ENCODE results near the gene FBLL1. TPM values are rescaled to one million over a fixed set of nuclear protein-coding genes. Genes with fewer than 3 reads are reported as not detected.

Gene FBLL1
- total and polyA plus RNA-seq, 2 donors (not counting 3 experiments of a cell fraction or from before 2014, with no cell fraction given), result 0.44 to 2.5 TPM

- ChIA-PET POLR2A (no interaction called here), CTCF (no interaction called here)
- Histone ChIP-seq H3K27ac (ENCODE audit: insufficient read depth, low read depth, low read length) (no peak overlapping the region), H3K9ac (replicated peaks; ENCODE audit: extremely low read depth, insufficient read depth, low read length) (no peak overlapping the region), H3K79me2 (ENCODE audit: control insufficient read depth, insufficient read depth, low read length) (no peaks in the 10 kb centered on the region), H3K4me3 (replicated peaks in 1 of 3; ENCODE audit: insufficient read depth in 1 of 3, low read depth in 1 of 3, low read length in 3 of 3) (no peak overlapping the region), H3K4me2 (ENCODE audit: insufficient read depth, low read length) (no peak overlapping the region), H3K27me3 (ENCODE audit: control insufficient read depth in 2 of 2, insufficient read depth in 2 of 2, low read length in 2 of 2) (peaks cover 15 to 33% of the 10 kb centered on the region in 2 experiments), H3K36me3 (ENCODE audit: control insufficient read depth in 2 of 2, extremely low read depth in 1 of 2, insufficient read depth in 2 of 2, low read length in 2 of 2) (no peaks in the 10 kb centered on the region), H3K9me3 (replicated peaks; ENCODE audit: control insufficient read depth, insufficient read depth, low read length) (no peaks in the 10 kb centered on the region), H4K20me1 (replicated peaks; ENCODE audit: control insufficient read depth, extremely low read depth, insufficient read depth, low read length) (no peaks in the 10 kb centered on the region), H2AFZ (ENCODE audit: low read depth, low read length) (no peak overlapping the region), H3K9me1 (replicated peaks; ENCODE audit: control insufficient read depth, extremely low read depth, insufficient read depth, low read length) (no peaks in the 10 kb centered on the region), H3K4me1 (ENCODE audit: control insufficient read depth, extremely low read depth, insufficient read depth, low read length) (no peaks in the 10 kb centered on the region)
- no peak for DNase-seq (ENCODE audit: low read depth, low spot score)
- dilution Hi-C loops (cut with MboI; ENCODE audit: extremely low pct_ligation_motif_present, low sequenced_read_pairs) (no loop called here), intact Hi-C loops (cut with micrococcal nuclease) (no loop called here)
- no TSS peak for BruUV-seq (replicated peaks)
- no peak for TF ChIP-seq POLR2AphosphoS5 (IDR thresholded peaks at IDR 0.05; ENCODE audit: insufficient read depth, low read depth, low read length)
- TF ChIP-seq MYC (IDR thresholded peaks at IDR 0.05; ENCODE audit: low read depth, low read length), result no peak
- TF ChIP-seq EZH2 (IDR thresholded peaks at IDR 0.05; ENCODE audit: borderline replicate concordance, low read depth, low read length, severe bottlenecking), result no peak
- TF ChIP-seq JUN (IDR thresholded peaks at IDR 0.05; ENCODE audit: borderline replicate concordance, insufficient read depth, insufficient read length, low read depth), result no peak
- no peak for TF ChIP-seq FOS (IDR thresholded peaks at IDR 0.05; ENCODE audit: borderline replicate concordance, insufficient read depth, low read length)
- no peak for TF ChIP-seq POLR2A (IDR thresholded peaks at IDR 0.05; ENCODE audit: low read depth, low read length)
- TF ChIP-seq CTCF (IDR thresholded peaks at IDR 0.05; ENCODE audit: extremely low read depth in 1 of 2, insufficient read depth in 1 of 2, low read depth in 1 of 2, low read length in 2 of 2), result no peak
- TF ChIP-seq MAX (IDR thresholded peaks at IDR 0.05; ENCODE audit: insufficient read depth, insufficient read length), result no peak
- TF ChIP-seq GATA2 (IDR thresholded peaks at IDR 0.05; ENCODE audit: insufficient read depth, insufficient read length, low read depth, low read length), result no peak
- FAIRE-seq, result no peak
Observed at GRCh38 chr5:168530621-168531150, 1.6 kb downstream of the FBLL1 start.
